GM21367 (cell line): ENCODE results near the gene SNRNP70.
"Not testable (repeated sequence)": the region's sequence is repeated elsewhere in the genome, so short reads cannot be mapped to it uniquely, and the experiment has no call there.

Source experiments
- ATAC-seq: cut with Tn5 transposase; IDR thresholded peaks from one replicate; pipeline ENCODE4 v1.9.1; 2021; ENCODE audit not compliant: unreplicated experiment

SNRNP70 gene

DNA sequence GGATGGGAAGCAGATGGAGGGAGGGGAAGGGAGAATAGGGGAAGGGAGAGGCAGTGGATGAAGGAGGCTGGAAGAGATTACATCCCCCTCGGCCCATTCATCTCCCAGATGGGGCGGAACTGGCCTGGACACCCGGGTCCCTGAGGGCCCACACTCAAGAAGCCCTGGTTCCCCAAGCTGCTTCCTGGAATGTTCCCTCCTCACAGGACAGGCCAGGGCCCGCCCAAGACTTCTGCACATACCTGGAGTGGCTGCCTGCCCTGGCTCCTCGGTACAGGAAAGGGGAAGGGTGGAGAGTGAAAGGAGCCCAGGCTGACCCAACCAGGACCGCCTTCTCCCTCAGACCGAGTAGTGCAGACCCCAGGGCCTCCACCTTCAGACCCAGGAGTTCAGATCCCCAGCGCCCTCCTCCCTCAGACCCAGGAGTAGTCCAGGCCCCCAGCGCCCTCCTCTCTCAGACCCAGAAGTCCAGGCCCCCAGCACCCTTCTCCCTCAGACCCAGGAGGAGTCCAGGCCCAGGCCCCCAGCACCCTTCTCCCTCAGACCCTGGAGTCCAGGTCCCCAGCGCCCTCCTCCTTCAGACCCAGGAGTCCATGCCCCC, 21.1 kb upstream of the SNRNP70 start:
- ATAC-seq: no peak

DNA sequence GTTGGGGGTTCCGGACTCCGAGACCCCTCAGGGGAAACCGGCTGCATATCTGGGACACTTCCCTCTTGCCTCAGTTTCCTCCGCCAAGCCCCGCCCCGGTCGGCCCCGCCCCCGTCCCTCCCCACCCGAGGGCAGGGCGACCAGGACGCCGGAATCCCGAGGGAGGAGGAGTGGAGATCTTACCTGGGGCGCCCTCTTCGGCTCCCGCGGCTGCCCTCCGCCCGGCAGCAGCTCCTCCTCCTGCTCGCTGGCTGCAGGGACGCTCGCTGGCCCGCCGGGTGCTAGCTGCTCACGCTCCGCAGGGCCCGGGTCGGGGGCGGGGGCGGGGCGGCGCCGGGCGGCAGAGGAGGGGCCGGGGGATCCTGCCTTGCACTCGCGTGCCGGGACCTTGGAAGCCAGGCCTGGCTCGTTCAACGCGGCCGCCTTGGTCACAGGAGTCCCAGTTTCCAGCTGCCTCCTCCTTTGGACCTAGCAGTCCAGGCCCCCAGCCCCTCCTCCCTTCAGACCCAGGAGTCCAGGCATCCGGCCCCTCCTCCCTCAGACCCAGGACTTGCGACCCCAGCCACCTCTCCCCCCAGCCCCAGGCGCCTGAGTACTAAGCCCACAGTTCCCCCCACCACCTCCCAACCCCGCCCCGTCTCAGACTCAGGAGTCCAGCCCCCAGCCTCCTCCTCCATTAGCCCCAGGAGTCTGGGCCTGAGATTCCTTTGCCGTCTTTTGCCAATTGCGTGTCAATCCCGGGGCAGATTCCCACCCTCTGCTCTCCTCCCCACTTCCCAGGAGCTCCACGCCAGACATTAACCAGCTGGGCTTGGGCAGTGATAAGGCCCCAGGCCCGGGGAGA, 20.3 kb upstream of the SNRNP70 start, which contains the start of gene NTF4:
Gene NTF4 (minus strand): TSS at position 51 of the 844 bp plus-strand sequence. CDS start 2,821 bp downstream, outside the sequence.
- ATAC-seq: no peak

DNA sequence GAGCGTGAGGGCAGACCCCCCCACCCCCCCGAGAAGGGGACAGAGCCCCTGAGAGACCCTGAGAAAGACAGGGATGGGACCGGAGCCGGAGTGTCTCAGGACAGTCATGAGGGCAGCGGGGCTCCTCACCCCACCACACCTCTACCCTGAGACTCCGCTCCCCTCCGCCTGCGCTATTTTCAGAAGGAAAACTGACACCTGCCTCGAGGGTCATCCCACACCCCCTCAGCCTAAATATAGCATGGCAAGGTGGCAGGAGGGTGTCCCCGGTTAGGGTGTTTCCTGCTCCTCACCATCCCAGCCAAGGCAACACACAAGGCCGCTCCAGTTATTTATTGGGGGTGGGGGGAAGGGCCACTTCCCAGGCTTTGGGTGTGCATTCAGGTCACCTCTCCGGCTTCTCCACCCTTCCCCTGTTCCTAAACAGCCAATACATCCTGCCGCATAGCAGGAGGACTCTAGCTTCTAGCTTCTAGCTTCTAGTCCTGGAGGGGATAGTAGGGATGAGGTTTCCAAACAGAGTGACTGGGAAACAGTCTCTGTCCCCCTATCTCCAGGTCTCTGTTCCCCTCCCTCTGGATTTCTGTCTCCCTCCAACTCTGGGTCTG, 19.2 kb upstream of the SNRNP70 start:
- no peak for ATAC-seq

DNA sequence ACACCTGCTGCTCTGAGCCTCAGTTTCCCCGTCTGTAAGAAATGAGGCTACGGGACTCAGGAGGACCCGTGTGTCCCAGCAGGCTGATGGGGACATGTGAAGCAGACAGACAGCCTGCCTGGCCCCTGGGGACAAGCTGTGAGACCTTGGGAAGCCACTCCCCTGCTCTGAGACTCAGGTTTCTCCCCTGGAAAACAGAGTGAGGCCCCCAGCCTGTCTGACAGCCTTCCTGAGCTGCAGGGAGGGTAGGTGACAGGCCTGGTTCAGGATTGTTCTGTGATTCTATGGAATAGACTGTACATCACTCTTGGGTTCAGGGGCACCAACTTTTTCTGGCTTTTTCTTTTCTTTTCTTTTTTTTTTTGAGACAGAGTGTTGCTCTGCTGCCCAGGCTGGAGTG, 17.7 kb upstream of the SNRNP70 start:
- ATAC-seq: no peak

DNA sequence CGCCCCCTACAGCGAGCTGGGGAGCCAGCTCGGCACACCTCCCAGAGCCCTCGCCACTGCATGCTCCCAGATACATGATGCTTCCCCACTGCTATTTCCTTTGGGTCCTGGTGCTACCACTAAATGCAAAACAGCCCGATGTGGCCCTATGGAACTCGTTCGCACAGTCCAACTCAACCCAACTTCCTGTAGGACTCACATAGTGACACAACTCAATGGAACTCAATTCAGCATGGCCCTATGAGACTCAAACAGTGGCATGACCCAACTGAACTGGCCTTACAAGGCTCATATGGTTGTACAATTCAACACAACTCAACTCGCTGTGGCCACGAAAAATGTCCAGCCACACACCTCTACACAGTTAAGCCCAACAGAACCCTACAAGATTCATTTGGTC, 16.2 kb upstream of the SNRNP70 start:
- ATAC-seq: no peak

DNA sequence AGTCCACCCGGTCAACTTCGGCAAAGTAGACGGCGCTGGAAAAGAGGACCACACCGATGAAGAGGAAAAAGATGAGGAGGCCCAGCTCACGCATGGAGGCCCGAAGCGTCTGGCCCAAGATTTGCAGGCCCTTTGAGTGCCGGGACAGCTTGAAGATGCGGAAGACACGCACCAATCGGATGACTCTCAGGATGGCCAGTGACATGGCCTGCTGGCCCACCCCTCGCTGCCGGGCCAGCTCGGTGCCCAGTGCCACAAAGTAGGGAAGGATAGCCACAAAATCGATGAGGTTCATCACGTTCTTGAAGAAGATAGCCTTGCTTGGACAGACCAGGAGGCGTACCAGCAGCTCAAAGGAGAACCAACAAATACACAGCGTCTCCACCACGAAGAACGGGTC, 14.8 kb upstream of the SNRNP70 start:
- ATAC-seq: no peak

DNA sequence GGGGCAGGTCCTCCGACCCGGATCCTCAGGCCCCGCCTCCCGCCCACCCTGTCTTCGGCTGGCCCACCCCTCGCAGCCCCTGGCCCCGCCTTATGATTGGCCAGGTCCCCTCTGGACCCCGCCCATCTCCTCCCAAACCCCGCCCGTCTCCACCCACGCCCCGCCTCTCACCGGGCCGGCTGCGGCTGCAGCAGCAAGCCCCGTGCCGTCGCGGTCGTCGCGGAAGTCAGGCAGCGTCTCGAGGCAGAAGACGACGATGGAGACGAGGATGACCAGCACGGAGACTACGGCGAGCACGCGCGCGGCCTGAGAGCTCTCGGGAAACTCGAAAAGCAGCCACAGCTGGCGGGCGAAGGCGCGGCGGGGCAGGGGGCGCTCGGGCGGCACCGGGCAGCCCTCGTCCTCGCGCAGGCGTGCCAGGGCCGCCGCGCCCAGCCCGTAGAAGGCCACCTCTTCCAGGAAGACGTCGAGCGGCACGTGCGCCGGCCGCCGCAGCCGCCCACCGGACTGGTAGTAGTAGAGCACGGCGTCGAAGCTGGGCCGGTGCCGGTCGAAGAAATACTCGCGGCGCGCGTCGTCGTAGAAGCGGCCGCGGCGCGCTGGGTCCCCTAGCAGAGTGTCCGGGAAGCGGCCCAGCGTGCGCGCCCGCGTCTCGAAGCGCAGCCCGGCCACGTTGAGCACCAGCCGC, 13.2 kb upstream of the SNRNP70 start:
- no peak for ATAC-seq

DNA sequence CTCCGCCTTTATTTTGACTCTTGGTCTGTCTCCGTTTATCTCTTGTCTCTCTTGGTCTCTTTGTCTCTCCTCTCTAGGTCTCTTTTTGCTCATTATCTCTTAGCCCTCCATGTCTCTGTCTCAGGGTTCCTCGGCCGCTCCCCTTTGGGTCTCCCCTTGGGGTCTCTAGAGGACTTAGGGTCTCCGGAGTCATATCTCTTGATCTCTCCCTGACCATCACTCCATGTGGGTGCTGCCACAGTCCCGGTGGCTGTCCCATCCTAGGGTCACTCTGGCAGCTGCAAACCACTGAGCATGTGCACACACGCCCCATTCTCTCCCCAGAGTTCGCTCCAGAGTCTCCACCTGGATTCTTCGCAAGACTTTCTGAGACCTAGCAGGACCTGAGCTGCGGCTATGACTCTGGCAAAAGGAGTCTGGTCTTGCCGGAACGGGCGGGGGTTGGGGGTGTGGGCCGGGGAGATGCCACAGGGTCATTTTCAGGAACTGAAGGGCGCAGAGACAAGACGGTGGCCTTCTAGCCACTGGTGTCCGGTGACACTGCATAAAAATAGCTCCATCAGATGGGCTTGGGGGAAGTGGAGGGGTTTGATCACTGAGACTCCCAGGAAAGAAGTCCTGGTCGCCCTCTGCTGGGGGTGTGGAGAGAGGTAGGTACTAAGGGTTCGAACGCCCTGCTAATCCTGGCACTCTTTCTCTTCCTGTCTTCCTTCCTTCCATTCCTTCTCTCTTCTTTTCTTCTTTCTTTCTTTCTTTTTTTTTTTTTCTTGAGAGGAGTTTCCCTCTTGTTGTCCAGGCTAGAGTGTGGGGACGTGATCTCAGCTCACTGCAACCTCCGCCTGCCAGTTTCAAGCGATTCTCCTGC, 11.5 kb upstream of the SNRNP70 start:
- no peak for ATAC-seq

DNA sequence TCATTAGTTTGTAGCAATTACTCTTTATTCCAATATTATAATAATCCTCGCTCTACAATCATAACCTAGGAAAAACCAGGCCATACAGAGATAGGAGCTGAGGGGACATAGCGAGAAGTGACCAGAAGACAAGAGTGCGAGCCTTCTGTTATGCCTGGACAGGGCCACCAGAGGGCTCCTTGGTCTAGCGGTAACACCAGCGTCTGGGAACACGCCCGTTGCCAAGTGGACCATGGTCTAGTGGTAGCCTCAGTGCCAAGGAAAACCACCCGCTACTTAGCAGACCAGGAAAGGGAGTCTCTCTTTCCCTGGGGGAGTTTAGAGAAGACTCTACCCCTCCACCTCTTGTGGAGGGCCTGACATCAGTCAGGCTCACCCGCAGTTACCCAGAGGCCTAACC, 10.4 kb upstream of the SNRNP70 start:
- not testable (repeated sequence) for ATAC-seq

DNA sequence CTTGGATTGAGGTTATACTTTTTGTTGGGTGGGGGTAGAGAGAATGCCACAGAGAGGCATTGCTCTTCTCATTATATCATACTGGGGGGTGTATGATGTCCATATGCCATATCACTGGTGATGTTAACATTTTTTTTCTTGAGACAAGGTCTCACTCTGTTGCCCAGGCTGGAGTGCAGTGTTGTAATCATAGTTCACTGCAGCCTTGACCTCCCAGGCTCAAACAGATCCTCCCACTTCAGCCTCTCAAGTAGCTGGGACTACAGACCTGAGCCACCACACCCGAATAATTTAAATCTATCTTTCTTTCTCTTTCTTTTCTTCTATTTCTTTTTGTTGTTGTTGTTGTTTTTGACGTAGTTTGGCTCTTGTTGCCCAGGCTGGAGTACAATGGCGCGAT, 4.9 kb upstream of the SNRNP70 start:
- ATAC-seq: no peak

DNA sequence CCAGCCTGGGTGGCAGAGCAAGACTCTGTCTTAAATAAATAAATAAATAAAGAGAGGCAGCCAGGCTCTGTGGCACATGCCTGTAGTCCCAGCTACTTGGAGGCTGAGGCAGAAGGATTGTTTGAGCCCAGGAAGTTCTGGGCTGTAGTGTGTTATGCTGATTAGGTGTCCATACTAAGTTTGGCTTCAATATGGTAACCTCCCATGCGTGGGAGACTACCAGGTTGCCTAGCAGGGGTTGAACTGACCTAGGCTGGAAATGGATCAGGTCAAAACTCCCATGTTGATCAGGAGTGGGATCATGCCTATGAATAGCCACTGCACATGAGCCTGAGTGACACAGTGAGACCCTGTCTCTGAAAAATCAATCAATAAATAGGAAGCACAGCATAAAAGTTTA, 4.0 kb upstream of the SNRNP70 start:
- ATAC-seq: no peak

DNA sequence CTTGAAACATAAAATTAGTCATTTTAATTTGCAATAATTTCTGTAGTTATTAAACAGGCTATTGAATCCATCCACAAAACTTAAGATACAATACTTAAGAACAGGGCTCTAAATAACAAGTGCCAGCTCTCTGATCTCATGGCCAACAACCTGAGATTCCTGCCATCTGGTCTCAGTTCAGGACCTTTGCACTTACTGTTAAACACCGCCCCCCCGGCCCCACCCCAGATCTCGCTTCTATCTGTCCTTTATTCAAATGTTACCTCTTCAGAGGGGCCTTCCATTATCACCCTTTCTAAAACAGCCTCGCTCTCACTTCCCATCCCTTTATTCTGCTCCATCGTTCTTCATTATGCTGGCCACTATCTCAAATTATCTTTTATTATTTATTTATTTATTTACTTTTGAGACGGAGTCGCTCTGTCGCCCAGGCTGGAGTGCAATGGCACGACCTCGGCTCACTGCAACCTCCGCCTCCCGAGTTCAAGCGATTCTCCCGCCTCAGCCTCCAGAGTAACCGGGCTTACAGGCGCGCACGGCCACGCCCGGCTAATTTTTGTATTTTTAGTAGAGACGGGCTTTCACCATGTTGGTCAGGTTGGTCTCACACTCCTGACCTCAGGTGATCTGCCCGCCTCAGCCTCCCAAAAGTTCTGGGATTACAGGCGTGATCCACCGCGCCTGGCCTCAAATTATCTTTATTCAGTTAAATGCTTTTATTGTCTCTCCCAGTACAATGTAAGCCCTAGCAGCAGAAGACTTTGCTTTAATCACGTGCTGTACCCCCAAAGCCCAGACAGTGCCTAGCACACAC, 838 bp upstream of the SNRNP70 start:
- ATAC-seq: no peak

DNA sequence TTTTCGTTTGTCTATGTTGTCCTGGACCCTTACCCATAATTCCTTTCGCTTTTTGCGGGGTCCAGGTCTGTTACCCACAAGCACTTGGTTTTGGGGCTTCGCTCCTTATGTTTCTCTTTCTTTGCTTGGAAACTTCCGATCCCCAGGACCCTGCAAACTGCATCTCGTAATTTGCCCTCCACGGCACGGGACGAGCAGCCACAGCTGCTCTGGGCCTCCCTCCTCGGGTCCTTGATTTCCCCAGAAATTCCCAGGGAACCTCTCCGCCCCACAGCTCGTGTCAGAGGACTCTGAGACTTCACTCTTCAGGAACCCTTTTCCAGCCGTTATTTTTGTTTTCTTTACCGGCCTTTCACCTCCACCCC, 599 bp downstream of the SNRNP70 start:
- ATAC-seq: no peak

DNA sequence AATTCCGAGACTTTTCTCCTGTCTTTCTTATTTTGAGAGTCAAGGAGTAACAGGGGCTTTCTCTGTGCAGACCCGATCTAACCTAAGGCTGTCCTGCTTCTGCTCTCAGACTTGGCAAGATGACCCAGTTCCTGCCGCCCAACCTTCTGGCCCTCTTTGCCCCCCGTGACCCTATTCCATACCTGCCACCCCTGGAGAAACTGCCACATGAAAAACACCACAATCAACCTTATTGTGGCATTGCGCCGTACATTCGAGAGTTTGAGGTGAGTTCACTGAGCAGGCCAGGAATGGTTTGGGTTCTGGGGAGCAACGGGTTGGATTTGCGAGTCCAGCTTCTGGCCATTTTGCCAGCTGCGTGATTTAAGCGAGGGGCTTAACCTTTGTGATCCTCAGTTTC, 1.0 kb downstream of the SNRNP70 start:
- no peak for ATAC-seq

DNA sequence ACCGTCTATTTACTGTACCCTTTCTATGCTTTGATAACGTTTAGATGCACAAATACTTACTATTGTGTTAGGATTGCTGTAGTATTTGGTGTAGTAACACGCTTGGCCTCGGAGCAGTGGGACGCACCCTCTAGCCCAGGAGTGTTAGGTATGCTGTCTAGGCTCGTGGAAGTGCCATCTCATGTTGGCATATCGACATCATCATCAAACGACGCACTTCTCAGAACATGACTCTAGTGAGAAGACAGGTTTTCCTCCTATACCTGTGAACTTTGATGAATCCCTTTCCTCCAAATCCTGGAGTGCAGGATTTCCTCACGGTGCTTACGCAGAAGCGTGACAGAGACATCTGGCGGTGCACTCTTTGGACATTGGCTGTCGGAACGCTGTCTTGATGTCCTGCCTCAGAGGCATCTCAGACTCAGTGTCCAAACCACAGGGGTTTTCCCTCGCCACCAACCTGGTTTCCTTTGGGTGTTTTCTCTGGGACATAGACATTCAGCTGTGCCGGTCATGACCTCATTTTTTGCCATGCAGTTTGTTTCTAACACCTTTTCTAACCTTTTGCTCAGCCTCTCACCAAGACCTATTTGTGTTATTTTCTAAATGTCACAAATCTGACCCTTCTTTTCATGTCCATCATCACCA, 6.3 kb downstream of the SNRNP70 start:
- no peak for ATAC-seq

DNA sequence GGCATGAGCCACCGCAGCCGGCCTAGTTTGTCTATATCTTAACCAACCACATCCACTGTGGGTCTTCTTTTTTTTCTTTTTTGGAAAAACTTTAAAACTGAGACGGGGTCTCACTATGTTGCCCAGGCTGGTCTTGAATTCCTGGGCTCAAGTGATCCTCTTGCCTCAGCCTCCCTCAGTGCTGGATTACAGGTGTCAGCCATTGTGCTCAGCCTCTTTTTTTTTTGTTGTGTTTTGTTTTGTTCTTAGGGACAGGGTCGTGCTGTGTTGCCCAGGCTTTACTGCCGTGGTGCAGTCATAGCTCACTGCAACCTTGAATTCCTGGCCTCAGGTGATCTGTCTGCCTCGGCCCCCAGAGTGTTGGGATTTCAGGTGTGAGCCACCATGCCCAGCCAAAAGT, 7.4 kb downstream of the SNRNP70 start:
- ATAC-seq: no peak

DNA sequence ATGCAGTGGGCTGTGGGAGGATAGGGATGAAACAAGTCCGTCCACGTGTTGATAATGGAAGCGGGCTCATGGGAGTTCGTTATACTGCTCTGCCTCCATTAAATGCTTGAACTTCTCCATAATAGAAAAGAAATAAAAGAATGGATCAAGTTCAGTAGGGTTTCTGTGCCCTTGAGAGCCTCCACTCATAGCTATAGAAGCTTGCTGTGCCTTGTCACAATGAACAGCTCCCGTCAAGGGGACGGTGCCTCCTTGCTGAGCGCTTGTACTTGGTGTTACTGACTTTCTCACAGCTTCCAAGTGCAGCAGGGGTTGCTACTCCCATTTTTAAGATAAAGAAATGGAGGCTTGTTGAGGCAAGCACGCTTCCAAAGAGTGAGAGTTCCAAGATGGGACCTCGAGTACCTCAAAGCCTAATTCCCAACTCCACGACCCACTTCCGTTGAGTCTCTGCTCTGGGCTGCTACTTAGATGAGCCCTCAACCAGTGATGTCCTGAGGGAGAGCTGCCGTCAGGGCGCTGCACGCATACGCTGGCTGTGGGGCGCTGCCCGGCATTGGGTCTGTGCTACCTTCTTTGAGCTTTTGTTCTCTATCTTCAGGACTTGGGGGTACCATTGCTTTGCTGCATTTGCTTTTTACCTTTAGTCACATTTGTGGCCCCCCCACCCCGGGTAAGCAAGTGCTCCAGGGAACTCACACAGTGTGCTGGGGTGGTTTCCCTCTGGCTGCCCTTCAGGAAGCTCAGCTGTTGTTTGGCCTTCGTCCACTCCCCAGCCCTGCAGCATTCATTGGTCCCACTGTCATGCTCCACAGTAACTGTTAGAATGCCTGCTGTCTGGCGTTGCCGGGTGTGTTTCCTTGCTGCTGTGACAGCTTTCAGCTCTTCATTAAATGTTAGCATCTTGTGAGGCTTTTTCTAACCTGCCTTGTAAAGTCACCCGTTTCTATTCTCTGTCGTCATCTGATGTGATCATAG, 9.5 kb downstream of the SNRNP70 start:
- ATAC-seq: no peak
